Measurements from ENCODE around the gene MFRP.

Gene MFRP

GRCh38 chr11:119371778-119372182 lies 25.3 kb upstream of the MFRP start:
- H3K79me2 ChIP-seq (ENCODE audit: insufficient read depth, low read length): no peaks in the 10 kb centered on the region
- no peaks in the 10 kb centered on the region for H3K36me3 ChIP-seq (ENCODE audit: low read length)
- no peak overlapping the region for H3K27ac ChIP-seq (ENCODE audit: low read depth, low read length)
- TF ChIP-seq EZH2phosphoT487 (conservative IDR thresholded peaks at IDR 0.05; ENCODE audit: low read length) (no peak), CTCF (IDR thresholded peaks at IDR 0.05; ENCODE audit: insufficient read depth, low read length, poor library complexity, severe bottlenecking) (peak; percentile 25)
- H3K4me3 ChIP-seq (ENCODE audit: insufficient read depth, low read length, poor library complexity, severe bottlenecking): no peak overlapping the region
- no peak overlapping the region for H2AFZ ChIP-seq (ENCODE audit: low read depth, low read length, severe bottlenecking)
- H3F3A ChIP-seq (ENCODE audit: insufficient read depth): no peaks in the 10 kb centered on the region
- H3K9me2 ChIP-seq (replicated peaks; ENCODE audit: insufficient read depth, low read length): no peaks in the 10 kb centered on the region
- H3K9me3 ChIP-seq (ENCODE audit: insufficient read depth, low read length): no peaks in the 10 kb centered on the region
- no peak overlapping the region for H3K9ac ChIP-seq (ENCODE audit: low read length)
- H3K4me2 ChIP-seq (ENCODE audit: low read depth, low read length, poor library complexity, severe bottlenecking): no peak overlapping the region
- H3K27me3 ChIP-seq (ENCODE audit: low read length): no peaks in the 10 kb centered on the region
- H4K20me1 ChIP-seq (ENCODE audit: low read depth, low read length): no peaks in the 10 kb centered on the region

- Histone ChIP-seq H3K27me3 (ENCODE audit: low read length) (no peaks in the 10 kb centered on the region), H3K9me3 (ENCODE audit: insufficient read depth, low read length) (no peaks in the 10 kb centered on the region), H3K4me3 (ENCODE audit: insufficient read depth, low read length, poor library complexity, severe bottlenecking) (no peak overlapping the region), H2AFZ (ENCODE audit: low read depth, low read length, severe bottlenecking) (no peak overlapping the region), H3K79me2 (ENCODE audit: insufficient read depth, low read length) (no peaks in the 10 kb centered on the region), H3K27ac (ENCODE audit: low read depth, low read length) (no peak overlapping the region), H4K20me1 (ENCODE audit: low read depth, low read length) (no peaks in the 10 kb centered on the region), H3K9ac (ENCODE audit: low read length) (no peak overlapping the region), H3K9me2 (replicated peaks; ENCODE audit: insufficient read depth, low read length) (no peaks in the 10 kb centered on the region), H3F3A (ENCODE audit: insufficient read depth) (no peaks in the 10 kb centered on the region), H3K36me3 (ENCODE audit: low read length) (no peaks in the 10 kb centered on the region), H3K4me2 (ENCODE audit: low read depth, low read length, poor library complexity, severe bottlenecking) (no peak overlapping the region)
- no peak for TF ChIP-seq EZH2phosphoT487 (conservative IDR thresholded peaks at IDR 0.05; ENCODE audit: low read length)
Observed at GRCh38 chr11:119371067-119371601, 24.6 kb upstream of the MFRP start.

GRCh38 chr11:119370486-119371046 lies 24.1 kb upstream of the MFRP start:
- no peaks in the 10 kb centered on the region for H3F3A ChIP-seq (ENCODE audit: insufficient read depth)
- no peak overlapping the region for H2AFZ ChIP-seq (ENCODE audit: low read depth, low read length, severe bottlenecking)
- H3K4me3 ChIP-seq (ENCODE audit: insufficient read depth, low read length, poor library complexity, severe bottlenecking): no peak overlapping the region
- H3K4me2 ChIP-seq (ENCODE audit: low read depth, low read length, poor library complexity, severe bottlenecking): no peak overlapping the region
- no peak overlapping the region for H3K27ac ChIP-seq (ENCODE audit: low read depth, low read length)
- H4K20me1 ChIP-seq (ENCODE audit: low read depth, low read length): no peaks in the 10 kb centered on the region
- no peaks in the 10 kb centered on the region for H3K9me3 ChIP-seq (ENCODE audit: insufficient read depth, low read length)
- H3K9me2 ChIP-seq (replicated peaks; ENCODE audit: insufficient read depth, low read length): no peaks in the 10 kb centered on the region
- H3K27me3 ChIP-seq (ENCODE audit: low read length): no peaks in the 10 kb centered on the region
- no peaks in the 10 kb centered on the region for H3K36me3 ChIP-seq (ENCODE audit: low read length)
- H3K79me2 ChIP-seq (ENCODE audit: insufficient read depth, low read length): no peaks in the 10 kb centered on the region
- H3K9ac ChIP-seq (ENCODE audit: low read length): no peak overlapping the region
- TF ChIP-seq CTCF (IDR thresholded peaks at IDR 0.05; ENCODE audit: insufficient read depth, low read length, poor library complexity, severe bottlenecking) (no peak), EZH2phosphoT487 (conservative IDR thresholded peaks at IDR 0.05; ENCODE audit: low read length) (no peak)

GRCh38 chr11:119369132-119369925 lies 22.8 kb upstream of the MFRP start:
- no peak overlapping the region for H2AFZ ChIP-seq (ENCODE audit: low read depth, low read length, severe bottlenecking)
- H4K20me1 ChIP-seq (ENCODE audit: low read depth, low read length): no peaks in the 10 kb centered on the region
- H3K36me3 ChIP-seq (ENCODE audit: low read length): no peaks in the 10 kb centered on the region
- TF ChIP-seq CTCF (IDR thresholded peaks at IDR 0.05; ENCODE audit: insufficient read depth, low read length, poor library complexity, severe bottlenecking) (no peak), EZH2phosphoT487 (conservative IDR thresholded peaks at IDR 0.05; ENCODE audit: low read length) (no peak)
- no peaks in the 10 kb centered on the region for H3K27me3 ChIP-seq (ENCODE audit: low read length)
- no peaks in the 10 kb centered on the region for H3K9me2 ChIP-seq (replicated peaks; ENCODE audit: insufficient read depth, low read length)
- H3F3A ChIP-seq (ENCODE audit: insufficient read depth): no peaks in the 10 kb centered on the region
- no peaks in the 10 kb centered on the region for H3K9me3 ChIP-seq (ENCODE audit: insufficient read depth, low read length)
- H3K27ac ChIP-seq (ENCODE audit: low read depth, low read length): no peak overlapping the region
- no peak overlapping the region for H3K4me3 ChIP-seq (ENCODE audit: insufficient read depth, low read length, poor library complexity, severe bottlenecking)
- no peak overlapping the region for H3K9ac ChIP-seq (ENCODE audit: low read length)
- no peaks in the 10 kb centered on the region for H3K79me2 ChIP-seq (ENCODE audit: insufficient read depth, low read length)
- H3K4me2 ChIP-seq (ENCODE audit: low read depth, low read length, poor library complexity, severe bottlenecking): no peak overlapping the region
